H1 (cell line): Measurements from ENCODE around the gene TNNT3. TPM values are rescaled to one million over a fixed set of nuclear protein-coding genes. Genes with fewer than 3 reads are reported as not detected.

ENCODE experiments used
- CTCF ChIA-PET: fragments of 300-600 bp; sonication (Branson Sonifier 250); formaldehyde crosslinking; loops from one replicate; lab custom pipeline; 2021; ENCODE audit not compliant: partially characterized antibody; lab: Charles Lee
- POLR2A ChIA-PET: fragments of 300-600 bp; sonication (Branson Sonifier 250); formaldehyde crosslinking; loops from one replicate; lab custom pipeline; 2021; ENCODE audit warnings: inconsistent platforms; ENCODE audit not compliant: partially characterized antibody; lab: Charles Lee
- DNase-seq, 2 experiments: peaks; one replicate each; pipeline versions ENCODE4 v3.0.0 to v3.0.0-alpha.2; 2010 to 2022; ENCODE audit warnings: low spot score in 2 of 2, low read depth in 1 of 2, mixed read lengths in 1 of 2
- FAIRE-seq: peaks from 2 replicates; lab custom pipeline; 2011; peaks lifted over from hg19 to GRCh38; lab: Jason Lieb, UNC
- H2AFZ ChIP-seq: 2 replicates; pipeline ENCODE4 v1.8.1; 2012; ENCODE audit warnings: low read length, inconsistent platforms
- H2AK5ac ChIP-seq: 2 replicates; pipeline ENCODE4 v1.6.1; 2013; ENCODE audit warnings: low read depth, low read length
- H2BK120ac ChIP-seq: replicated peaks from 2 replicates; pipeline ENCODE3; 2013; ENCODE audit warnings: low read depth, low read length, inconsistent platforms
- H2BK12ac ChIP-seq: 2 replicates; pipeline ENCODE4 v1.6.1; 2013; ENCODE audit warnings: low read depth, low read length
- H2BK15ac ChIP-seq: 2 replicates; pipeline ENCODE4 v1.6.1; 2013; ENCODE audit warnings: low read length
- H2BK20ac ChIP-seq: 2 replicates; pipeline ENCODE4 v1.6.1; 2013; ENCODE audit warnings: low read length
- H2BK5ac ChIP-seq: 2 replicates; pipeline ENCODE4 v1.6.1; 2013; ENCODE audit warnings: low read depth, low read length
- H3K14ac ChIP-seq: 2 replicates; pipeline ENCODE4 v1.6.1; 2013; ENCODE audit warnings: inconsistent platforms; ENCODE audit not compliant: insufficient read length
- H3K18ac ChIP-seq: 2 replicates; pipeline ENCODE4 v1.6.1; 2013; ENCODE audit warnings: low read length; ENCODE audit errors: extremely low read depth
- H3K23ac ChIP-seq: 2 replicates; pipeline ENCODE4 v1.6.1; 2013; ENCODE audit warnings: inconsistent platforms; ENCODE audit not compliant: insufficient read length
- H3K23me2 ChIP-seq: 2 replicates; pipeline ENCODE4 v1.6.1; 2013; ENCODE audit warnings: low read depth, low read length
- H3K27ac ChIP-seq: 2 replicates; pipeline ENCODE4 v1.6.1; 2011; ENCODE audit warnings: low read depth, low read length, inconsistent platforms
- H3K27me3 ChIP-seq, 4 experiments: replicated peaks in 1 of 4; 1 replicate in 1 of 4; 2 replicates in 3 of 4; pipeline versions ENCODE4 v1.6.1 to v1.8.1; 2011 to 2013; ENCODE audit warnings: low read length in 3 of 4, mild to moderate bottlenecking in 3 of 4, inconsistent platforms in 2 of 4, mixed read lengths in 2 of 4, moderate library complexity in 1 of 4; ENCODE audit not compliant: control insufficient read depth in 3 of 4, insufficient read depth in 3 of 4; ENCODE audit errors: extremely low read depth in 1 of 4
- H3K36me3 ChIP-seq, 4 experiments: 2 replicates each; pipeline versions ENCODE4 v1.6.1 to v1.8.1; 2011 to 2013; ENCODE audit warnings: mild to moderate bottlenecking in 4 of 4, low read length in 3 of 4, moderate library complexity in 2 of 4, control low read depth in 1 of 4, inconsistent platforms in 1 of 4; ENCODE audit not compliant: insufficient read depth in 4 of 4, control insufficient read depth in 2 of 4
- H3K4ac ChIP-seq: replicated peaks from 2 replicates; pipeline ENCODE3; 2013; ENCODE audit warnings: low read length, low read depth, mixed read lengths, inconsistent platforms; ENCODE audit not compliant: insufficient read length
- H3K4me1 ChIP-seq, 4 experiments: replicated peaks in 1 of 4; 1 replicate in 1 of 4; 2 replicates in 3 of 4; pipeline versions ENCODE4 v1.6.1 to v1.8.1; 2011 to 2013; ENCODE audit warnings: low read length in 3 of 4, inconsistent platforms in 2 of 4, mixed read lengths in 1 of 4; ENCODE audit not compliant: insufficient read depth in 4 of 4, control insufficient read depth in 3 of 4
- H3K4me2 ChIP-seq, 2 experiments: 2 replicates each; pipeline versions ENCODE4 v1.6.1 to v1.8.1; 2011 to 2013; ENCODE audit warnings: low read depth in 2 of 2, low read length in 2 of 2, control low read depth in 1 of 2, inconsistent platforms in 1 of 2, mild to moderate bottlenecking in 1 of 2; ENCODE audit not compliant: insufficient read depth in 1 of 2
- H3K4me3 ChIP-seq, 4 experiments: fragments of 200-600, 300-600 bp in 1 of 4; sonication (generic), shearing (Covaris generic), sonication (Bioruptor Twin) in 1 of 4; 2 replicates each; pipeline versions ENCODE4 v1.5.1 to v1.8.1; 2011 to 2016; ENCODE audit warnings: low read length in 4 of 4, low read depth in 3 of 4, control low read depth in 2 of 4, inconsistent platforms in 2 of 4, mild to moderate bottlenecking in 2 of 4, mixed read lengths in 1 of 4, moderate library complexity in 1 of 4; ENCODE audit not compliant: insufficient read depth in 2 of 4; ENCODE audit errors: extremely low read depth in 1 of 4
- H3K56ac ChIP-seq: replicated peaks from 2 replicates; pipeline ENCODE3; 2013; ENCODE audit warnings: low read depth, mild to moderate bottlenecking, mixed read lengths, low read length, inconsistent platforms; ENCODE audit not compliant: insufficient read length
- H3K79me1 ChIP-seq: 2 replicates; pipeline ENCODE4 v1.6.1; 2013; ENCODE audit warnings: low read depth, low read length, control low read depth
- H3K79me2 ChIP-seq, 2 experiments: 2 replicates each; pipeline versions ENCODE4 v1.6.1 to v1.8.1; 2012 to 2013; ENCODE audit warnings: low read length in 2 of 2, mild to moderate bottlenecking in 2 of 2, inconsistent platforms in 1 of 2; ENCODE audit not compliant: insufficient read depth in 2 of 2, control insufficient read depth in 1 of 2
- H3K9ac ChIP-seq, 4 experiments: replicated peaks in 1 of 4; 1 replicate in 1 of 4; 2 replicates in 3 of 4; pipeline versions ENCODE4 v1.6.1 to v1.8.1; 2011 to 2013; ENCODE audit warnings: low read depth in 3 of 4, low read length in 3 of 4, control low read depth in 2 of 4, mild to moderate bottlenecking in 2 of 4, moderate library complexity in 2 of 4, inconsistent platforms in 1 of 4; ENCODE audit errors: extremely low read depth in 1 of 4
- H3K9me3 ChIP-seq, 2 experiments: 2 replicates each; pipeline versions ENCODE4 v1.6.1 to v1.8.1; 2012 to 2013; ENCODE audit warnings: mild to moderate bottlenecking in 2 of 2, moderate library complexity in 2 of 2, control low read depth in 1 of 2, inconsistent platforms in 1 of 2, low read depth in 1 of 2, low read length in 1 of 2, mixed read lengths in 1 of 2; ENCODE audit not compliant: insufficient read depth in 2 of 2
- H4K20me1 ChIP-seq, 2 experiments: replicated peaks in 1 of 2; 2 replicates each; pipeline versions ENCODE3 to v1.8.1; 2011 to 2013; ENCODE audit warnings: inconsistent platforms in 2 of 2, low read length in 2 of 2, mild to moderate bottlenecking in 1 of 2; ENCODE audit not compliant: insufficient read depth in 2 of 2, control insufficient read depth in 1 of 2
- H4K5ac ChIP-seq: 2 replicates; pipeline ENCODE4 v1.6.1; 2013; ENCODE audit warnings: low read length, low read depth, mixed read lengths, inconsistent platforms; ENCODE audit not compliant: insufficient read length
- H4K8ac ChIP-seq: 2 replicates; pipeline ENCODE4 v1.8.0; 2013; ENCODE audit warnings: mild to moderate bottlenecking, moderate library complexity, low read length, inconsistent platforms; ENCODE audit not compliant: insufficient read depth; ENCODE audit errors: extremely low read depth
- H4K91ac ChIP-seq: replicated peaks from 2 replicates; pipeline ENCODE3; 2013; ENCODE audit warnings: low read length, mixed read lengths, inconsistent platforms; ENCODE audit not compliant: insufficient read length
- ATF3 ChIP-seq: IDR thresholded peaks from 2 replicates; pipeline ENCODE4 v1.6.1; 2011; ENCODE audit warnings: low read depth, mild to moderate bottlenecking, low read length; ENCODE audit not compliant: insufficient read depth
- BRCA1 ChIP-seq: IDR thresholded peaks from 2 replicates; pipeline ENCODE4 v1.6.1; 2012; ENCODE audit warnings: low read depth, low read length, improper control_type of control experiment
- CEBPB ChIP-seq: IDR thresholded peaks from 2 replicates; pipeline ENCODE4 v1.6.1; 2012; ENCODE audit warnings: low read depth, low read length
- GTF2F1 ChIP-seq: IDR thresholded peaks from 2 replicates; pipeline ENCODE4 v1.6.1; 2012; ENCODE audit warnings: low read depth, low read length, improper control_type of control experiment, borderline replicate concordance
- HDAC2 ChIP-seq, 2 experiments: fragments of 300-600 bp in 1 of 2; sonication (generic) in 1 of 2; IDR thresholded peaks; 2 replicates each; pipeline ENCODE4 v1.6.1; 2011 to 2012; ENCODE audit warnings: low read depth in 2 of 2, low read length in 2 of 2, mild to moderate bottlenecking in 2 of 2, moderate library complexity in 2 of 2, borderline replicate concordance in 1 of 2, inconsistent platforms in 1 of 2
- KDM1A ChIP-seq: fragments of 200-600, 300-600 bp; sonication (generic); IDR thresholded peaks from 2 replicates; pipeline ENCODE4 v1.7.1; 2016; ENCODE audit warnings: mild to moderate bottlenecking, low read length, borderline replicate concordance
- KDM5A ChIP-seq: fragments of 200-600 bp; IDR thresholded peaks from 2 replicates; pipeline ENCODE4 v1.7.1; 2012; ENCODE audit warnings: mild to moderate bottlenecking, low read length, inconsistent platforms, mixed read lengths
- MAFK ChIP-seq: IDR thresholded peaks from 2 replicates; pipeline ENCODE4 v1.6.1; 2012; ENCODE audit warnings: low read depth, mild to moderate bottlenecking, improper control_type of control experiment, low read length
- POLR2AphosphoS5 ChIP-seq: IDR thresholded peaks from 2 replicates; pipeline ENCODE4 v1.6.1; 2011; ENCODE audit warnings: low read depth, low read length
- SIX5 ChIP-seq: IDR thresholded peaks from 2 replicates; pipeline ENCODE4 v1.6.1; 2011; ENCODE audit warnings: mild to moderate bottlenecking, low read depth, low read length
- SP1 ChIP-seq: IDR thresholded peaks from 2 replicates; pipeline ENCODE4 v1.6.1; 2011; ENCODE audit warnings: low read depth, low read length
- SP4 ChIP-seq: IDR thresholded peaks from 2 replicates; pipeline ENCODE4 v1.6.1; 2012; ENCODE audit warnings: low read length, inconsistent platforms
- TBP ChIP-seq: IDR thresholded peaks from 2 replicates; pipeline ENCODE4 v1.6.1; 2011; ENCODE audit warnings: low read depth, low read length, improper control_type of control experiment
- YY1 ChIP-seq: IDR thresholded peaks from 2 replicates; pipeline ENCODE4 v1.6.1; 2011; ENCODE audit warnings: low read depth, mild to moderate bottlenecking, low read length
- WGBS, 2 experiments: shearing (Covaris generic) in 1 of 2; methylation state at CpG; one replicate each; pipeline versions ENCODE4 v1.1.6 to v1.1.7; 2013 to 2015; ENCODE audit warnings: low lambda C conversion rate in 2 of 2, mixed read lengths in 2 of 2, inconsistent platforms in 1 of 2, low coverage in 1 of 2, missing lambda C conversion rate in 1 of 2; ENCODE audit not compliant: insufficient replicate concordance in 2 of 2, insufficient coverage in 1 of 2, insufficient read length in 1 of 2; ENCODE audit errors: extremely low coverage in 1 of 2, missing lambda C conversion rate in 1 of 2; 5-methylcytosine and 5-hydroxymethylcytosine counted together
- polyA plus RNA-seq, 7 experiments: library from polyadenylated mRNA; depleted of rRNA in 3 of 7; stranded (reverse) in 5 of 7; unstranded in 2 of 7; fragments of >200 nt in 5 of 7; fragments of 200-250 nt in 2 of 7; gene quantifications; 1 replicate in 5 of 7; 2 replicates in 1 of 7; 4 replicates in 1 of 7; pipeline versions ENCODE4 v1.2.1 to v1.2.3, GENCODE V29; 2011 to 2013; ENCODE audit warnings: missing spikeins in 2 of 7, mixed read lengths in 2 of 7
- total RNA-seq: library from RNA; stranded (reverse); fragmentation: NEBNext Ultra II Directional; extraction: Animal tissue kit (Norgen Biotek cat#: 25700); gene quantifications from 2 replicates; pipeline ENCODE4 v1.2.1, GENCODE V29; 2021
- TF ChIP-seq, protein P1 (sequence below): IDR thresholded peaks from 2 replicates; pipeline ENCODE4 v1.6.1; 2012; ENCODE audit warnings: inconsistent platforms

TNNT3 gene
- total and polyA plus RNA-seq, 2 of the 8 experiments (the other 6 are each of a cell fraction or from before 2014, with no cell fraction given), result not detected

DNA sequence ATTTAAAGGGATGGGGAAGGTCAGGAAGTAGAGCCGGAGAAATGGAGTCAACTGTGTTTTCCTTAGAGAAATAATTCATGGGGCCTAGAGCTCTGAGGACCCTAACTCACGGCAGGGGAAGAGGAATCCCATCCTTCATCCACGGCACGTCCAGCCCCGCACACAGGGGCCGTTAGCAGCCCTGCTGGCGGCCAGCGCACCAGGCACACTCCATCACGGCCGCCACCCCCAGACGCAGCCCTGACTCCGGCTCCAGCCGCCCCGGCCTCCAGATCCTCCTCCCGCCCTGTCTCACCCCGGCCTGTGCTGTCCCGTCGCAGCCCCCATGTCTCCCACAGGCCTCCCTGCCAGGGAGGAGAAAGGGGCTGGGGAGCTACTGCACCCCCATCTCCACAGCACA lies 38.9 kb downstream of the TNNT3 start:
- Histone ChIP-seq H2BK120ac (no peak overlapping the region), H2BK5ac (no peak overlapping the region), H4K5ac (no peak overlapping the region), H3K4ac (no peak overlapping the region), H2BK12ac (no peak overlapping the region), H4K91ac (no peak overlapping the region), H4K20me1 (no peaks in the 10 kb centered on the region), H3K23me2 (no peaks in the 10 kb centered on the region), H3K9ac (no peak overlapping the region), H2AFZ (no peak overlapping the region), H3K4me3 (no peak overlapping the region), H3K27me3 (no peaks in the 10 kb centered on the region), H2BK20ac (no peak overlapping the region), H3K4me1 (no peaks in the 10 kb centered on the region), H3K56ac (no peak overlapping the region), H2BK15ac (no peak overlapping the region), H3K4me2 (no peak overlapping the region), H4K8ac (no peak overlapping the region), H3K36me3 (no peaks in the 10 kb centered on the region), H3K18ac (no peak overlapping the region), H3K27ac (no peak overlapping the region), H3K23ac (no peak overlapping the region), H3K9me3 (no peaks in the 10 kb centered on the region), H3K79me2 (no peaks in the 10 kb centered on the region), H2AK5ac (no peak overlapping the region), H3K14ac (no peak overlapping the region), H3K79me1 (no peaks in the 10 kb centered on the region)
- no peak for DNase-seq
- CTCF ChIA-PET, result interaction anchor here (0.9 to 18.8 kb wide), 10 partner anchors 8 to 196 kb away, joined by 3 to 416 read pairs (median 4); partner anchors contain the start of gene INS
- no CpG with 5 or more reads among the region's 18 CpGs for WGBS, 2 experiments
- no peak for FAIRE-seq
- POLR2A ChIA-PET, result interaction anchor here (0.7 to 1.2 kb wide), 2 partner anchors 9 to 48 kb away, joined by 3 read pairs; no protein-coding TSS in a partner anchor
- no peak for TF ChIP-seq KDM1A
- TF ChIP-seq SP4, result no peak
- TF ChIP-seq TBP, result no peak
- no peak for TF ChIP-seq SP1
- TF ChIP-seq, protein P1, sequence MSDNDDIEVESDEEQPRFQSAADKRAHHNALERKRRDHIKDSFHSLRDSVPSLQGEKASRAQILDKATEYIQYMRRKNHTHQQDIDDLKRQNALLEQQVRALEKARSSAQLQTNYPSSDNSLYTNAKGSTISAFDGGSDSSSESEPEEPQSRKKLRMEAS, result no peak
- TF ChIP-seq ATF3, result no peak
- TF ChIP-seq MAFK, result no peak
- no peak for TF ChIP-seq BRCA1
- TF ChIP-seq GTF2F1, result no peak
- TF ChIP-seq POLR2AphosphoS5, result no peak
- no peak for TF ChIP-seq CEBPB
- TF ChIP-seq KDM5A, result no peak
- TF ChIP-seq SIX5, result no peak
- TF ChIP-seq YY1, result no peak
- TF ChIP-seq HDAC2 (IDR thresholded peaks at IDR 0.05; ENCODE audit: borderline replicate concordance in 1 of 2, low read depth in 2 of 2, low read length in 2 of 2), result no peak
